ENCODE measurements around the gene CMIP.

Gene CMIP

DNA sequence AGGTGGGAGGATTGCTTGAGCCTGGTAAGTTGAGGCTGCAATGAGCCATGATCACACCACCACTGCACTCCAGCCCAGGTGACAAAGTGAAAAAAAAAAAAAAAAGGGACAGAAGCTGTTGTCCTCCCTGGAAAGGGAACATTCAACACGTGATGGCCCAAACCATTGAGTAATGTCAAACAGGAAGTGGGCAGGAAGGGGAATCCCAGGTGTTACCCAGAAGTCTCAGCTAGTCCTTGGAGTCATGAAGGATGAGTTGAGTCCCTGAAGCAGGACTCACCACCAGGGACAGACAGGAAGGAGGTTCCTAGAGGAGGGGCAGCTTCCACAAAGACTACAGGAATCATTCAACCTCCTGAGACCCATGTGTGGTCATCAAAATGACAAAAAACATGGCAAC lies 19.8 kb upstream of the CMIP start:
- peak; percentile 65 for DNase-seq (ENCODE audit: low read depth)
- no peak overlapping the region for H3K4me3 ChIP-seq (ENCODE audit: low read depth, low read length)
- TF ChIP-seq, protein P1, sequence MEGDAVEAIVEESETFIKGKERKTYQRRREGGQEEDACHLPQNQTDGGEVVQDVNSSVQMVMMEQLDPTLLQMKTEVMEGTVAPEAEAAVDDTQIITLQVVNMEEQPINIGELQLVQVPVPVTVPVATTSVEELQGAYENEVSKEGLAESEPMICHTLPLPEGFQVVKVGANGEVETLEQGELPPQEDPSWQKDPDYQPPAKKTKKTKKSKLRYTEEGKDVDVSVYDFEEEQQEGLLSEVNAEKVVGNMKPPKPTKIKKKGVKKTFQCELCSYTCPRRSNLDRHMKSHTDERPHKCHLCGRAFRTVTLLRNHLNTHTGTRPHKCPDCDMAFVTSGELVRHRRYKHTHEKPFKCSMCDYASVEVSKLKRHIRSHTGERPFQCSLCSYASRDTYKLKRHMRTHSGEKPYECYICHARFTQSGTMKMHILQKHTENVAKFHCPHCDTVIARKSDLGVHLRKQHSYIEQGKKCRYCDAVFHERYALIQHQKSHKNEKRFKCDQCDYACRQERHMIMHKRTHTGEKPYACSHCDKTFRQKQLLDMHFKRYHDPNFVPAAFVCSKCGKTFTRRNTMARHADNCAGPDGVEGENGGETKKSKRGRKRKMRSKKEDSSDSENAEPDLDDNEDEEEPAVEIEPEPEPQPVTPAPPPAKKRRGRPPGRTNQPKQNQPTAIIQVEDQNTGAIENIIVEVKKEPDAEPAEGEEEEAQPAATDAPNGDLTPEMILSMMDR (IDR thresholded peaks at IDR 0.05; ENCODE audit: insufficient read depth, low read depth, low read length, missing control alignments): no peak

DNA sequence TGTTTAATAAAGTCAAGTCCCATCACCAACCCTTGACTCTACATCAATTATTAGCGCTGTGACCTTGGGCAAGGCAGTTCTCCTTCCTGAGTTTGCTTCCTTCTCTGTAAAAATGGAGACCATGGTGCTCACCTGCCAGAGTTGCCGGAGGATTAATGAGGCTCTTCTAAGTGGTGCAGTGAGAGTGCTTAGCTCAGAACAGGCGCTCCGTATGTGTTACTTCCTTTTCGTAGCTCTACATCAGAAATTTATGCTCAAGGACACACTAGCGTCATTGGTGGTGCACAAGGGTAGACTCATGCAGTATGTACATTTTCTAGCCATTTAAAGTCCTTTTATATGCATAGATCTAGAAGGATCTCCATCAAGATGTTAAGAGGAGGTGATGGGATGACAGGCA lies 17.4 kb upstream of the CMIP start:
- DNase-seq (ENCODE audit: low read depth): no peak
- no peak overlapping the region for H3K4me3 ChIP-seq (ENCODE audit: low read depth, low read length)
- TF ChIP-seq, protein P1 (IDR thresholded peaks at IDR 0.05; ENCODE audit: insufficient read depth, low read depth, low read length, missing control alignments): no peak

DNA sequence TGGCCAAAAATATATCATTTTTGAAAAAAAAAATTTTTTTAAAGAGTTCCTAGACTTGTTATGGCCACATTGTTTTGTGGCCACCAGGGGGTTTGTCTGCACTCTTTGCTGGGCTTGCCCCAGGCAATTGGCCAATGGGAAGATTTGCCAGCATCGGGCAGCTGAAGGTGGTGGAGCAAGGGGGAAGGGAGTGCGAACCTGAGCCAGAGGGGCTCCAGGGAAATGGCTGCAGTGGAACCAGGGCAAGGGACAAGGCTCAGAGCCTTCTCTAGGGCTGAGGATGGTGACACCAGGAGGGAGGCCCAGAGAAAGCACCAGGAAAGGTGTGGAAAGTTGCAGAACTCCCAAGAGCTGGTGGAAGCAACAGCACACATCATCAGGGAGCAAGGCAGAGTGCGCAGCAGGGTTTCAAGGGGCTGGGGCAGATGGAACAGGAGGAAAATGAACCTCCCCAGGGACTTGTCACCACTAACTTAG lies 15.5 kb upstream of the CMIP start:
- peak; percentile 56 for DNase-seq (ENCODE audit: low read depth)
- H3K4me3 ChIP-seq (ENCODE audit: low read depth, low read length): no peak overlapping the region
- TF ChIP-seq, protein P1 (IDR thresholded peaks at IDR 0.05; ENCODE audit: insufficient read depth, low read depth, low read length, missing control alignments): peak; percentile 40

DNA sequence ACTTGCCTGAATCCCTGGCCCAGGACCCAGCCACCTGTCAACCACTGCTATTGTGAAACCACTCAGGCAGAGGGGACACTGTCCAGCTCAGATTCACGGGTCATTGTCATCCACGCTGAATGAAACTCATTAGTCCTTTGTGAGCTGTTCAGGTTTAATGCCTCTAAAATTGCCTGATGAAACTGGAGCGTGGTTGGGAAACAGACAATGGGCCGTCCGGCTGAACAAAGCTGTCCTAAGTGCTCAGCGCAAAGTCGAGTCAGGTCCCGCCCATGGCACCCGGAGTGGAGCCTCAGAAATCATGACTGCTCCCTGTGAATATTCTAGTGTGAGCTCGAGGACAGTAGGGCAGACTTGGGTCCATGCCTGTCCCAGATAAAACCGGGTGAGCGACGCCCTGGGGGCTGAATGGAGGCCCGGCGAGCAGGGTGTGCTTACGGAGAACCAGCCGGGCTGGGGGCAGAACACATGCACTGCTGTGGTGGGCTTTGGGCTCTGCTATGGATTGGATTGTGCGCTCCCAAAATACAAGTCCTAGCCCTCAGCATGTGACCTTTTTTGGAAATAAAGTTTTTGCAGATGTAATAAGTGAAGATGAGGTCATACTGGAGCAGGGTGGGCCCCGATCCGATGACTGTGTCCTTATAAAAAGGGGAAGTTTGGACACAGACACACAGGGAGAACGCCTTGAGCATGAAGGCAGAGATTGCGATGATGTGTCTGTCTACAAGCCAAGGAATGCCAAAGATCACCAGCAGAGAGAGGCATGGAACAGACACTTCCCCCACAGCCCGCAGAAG lies 12.9 kb upstream of the CMIP start:
- H3K4me3 ChIP-seq (ENCODE audit: low read depth, low read length): no peak overlapping the region
- DNase-seq (ENCODE audit: low read depth): no peak
- TF ChIP-seq, protein P1 (IDR thresholded peaks at IDR 0.05; ENCODE audit: insufficient read depth, low read depth, low read length, missing control alignments): no peak

DNA sequence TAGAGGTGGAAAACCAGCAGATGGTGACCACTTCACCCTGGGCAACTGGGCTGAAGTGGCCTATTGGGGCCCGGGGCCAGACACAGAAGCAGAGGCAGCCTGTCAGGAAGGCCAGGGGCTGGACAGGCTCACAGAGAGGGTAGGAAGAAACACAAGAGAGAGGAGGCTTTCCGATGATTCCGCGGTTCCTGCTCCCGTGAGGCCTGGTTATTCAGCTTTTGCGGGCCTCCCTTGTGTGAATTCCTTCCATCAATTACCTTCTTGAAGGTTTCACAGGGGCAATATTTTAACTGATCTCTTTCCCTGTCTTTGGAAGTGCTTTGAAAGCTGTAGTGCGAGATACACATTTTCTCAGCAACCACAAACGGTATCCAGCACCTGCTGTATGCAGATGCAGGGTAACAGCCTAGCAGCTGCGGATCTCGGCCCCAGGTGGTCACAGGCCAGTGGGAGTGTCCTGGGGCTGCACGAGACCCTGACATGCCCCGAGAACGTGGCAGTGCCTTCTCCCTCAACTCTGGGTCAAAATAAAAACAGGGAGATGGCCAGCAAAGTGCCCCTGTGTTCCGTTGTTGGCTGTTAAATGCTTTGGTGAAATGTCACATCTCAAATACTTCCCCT lies 11.6 kb upstream of the CMIP start:
- TF ChIP-seq, protein P1 (IDR thresholded peaks at IDR 0.05; ENCODE audit: insufficient read depth, low read depth, low read length, missing control alignments): no peak
- H3K4me3 ChIP-seq (ENCODE audit: low read depth, low read length): no peak overlapping the region
- DNase-seq (ENCODE audit: low read depth): no peak

DNA sequence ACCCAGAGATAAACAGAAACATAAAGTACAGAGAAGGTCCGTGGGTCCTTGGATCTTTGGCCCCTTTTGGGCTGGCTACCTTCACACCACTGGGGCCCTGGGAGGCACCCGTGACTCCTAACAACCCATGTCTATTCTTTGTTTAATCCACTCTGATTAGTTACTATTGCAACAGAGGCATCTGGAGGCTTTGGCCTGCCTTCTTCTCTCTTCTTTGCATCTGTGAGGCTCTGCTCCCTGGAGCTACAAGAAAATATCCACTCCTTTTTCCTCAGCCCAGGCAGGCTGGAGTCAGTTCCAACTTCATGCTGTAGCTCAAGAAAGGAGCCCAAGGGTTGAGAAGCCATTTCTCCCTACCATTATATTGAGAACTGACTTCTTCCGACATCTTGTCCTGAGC lies 9.5 kb upstream of the CMIP start:
- DNase-seq (ENCODE audit: low read depth): no peak
- no peak overlapping the region for H3K4me3 ChIP-seq (ENCODE audit: low read depth, low read length)
- TF ChIP-seq, protein P1 (IDR thresholded peaks at IDR 0.05; ENCODE audit: insufficient read depth, low read depth, low read length, missing control alignments): no peak

All from GM12865 (cell line).